Left lung (tissue), 10 donors: ENCODE measurements around the gene UNC119. TPM values are rescaled to one million over a fixed set of nuclear protein-coding genes. Genes with fewer than 3 reads are reported as not detected.

ENCODE experiments used
- ATAC-seq: fragments of 200-7000 bp; cut with Tn5 transposase; one replicate; pipeline ENCODE4 v1.9.1; 2020; ENCODE audit warnings: moderate library complexity
- DNase-seq, 4 donors: peaks; one replicate each; pipeline ENCODE4 v3.0.0-alpha.2; 2013 to 2020
- H3K27ac ChIP-seq, 2 donors: fragments of 200-600 bp; sonication (generic) in 1 of 2; one replicate each; pipeline versions ENCODE4 v1.5.0 to v1.8.0; 2020 to 2021
- H3K27me3 ChIP-seq, 2 donors: fragments of 200-600 bp; sonication (generic) in 1 of 2; one replicate each; pipeline versions ENCODE4 v1.5.0 to v1.8.0; 2020 to 2021
- H3K36me3 ChIP-seq, 2 donors: fragments of 200-600 bp; sonication (generic) in 1 of 2; one replicate each; pipeline versions ENCODE4 v1.5.0 to v1.8.0; 2020 to 2021
- H3K4me1 ChIP-seq, 2 donors: fragments of 200-600 bp; one replicate each; pipeline ENCODE4 v1.8.0; 2021
- H3K4me3 ChIP-seq, 2 donors: fragments of 200-600 bp; sonication (generic) in 1 of 2; one replicate each; pipeline versions ENCODE4 v1.5.0 to v1.8.0; 2020 to 2021; ENCODE audit warnings: mild to moderate bottlenecking in 1 of 2
- H3K9me3 ChIP-seq, 2 donors: fragments of 200-600 bp; sonication (generic) in 1 of 2; one replicate each; pipeline versions ENCODE4 v1.5.0 to v1.8.0; 2020 to 2021
- intact Hi-C, 2 donors: fragments of 100-400 bp; cut with DNase I; formaldehyde crosslinking; loops; one replicate each; pipeline versions ENCODE4 v1.11.2 to v1.14.2; 2022
- polyA plus RNA-seq, 6 donors: library from polyadenylated mRNA; unstranded; fragments of 120-200 nt; gene quantifications; one replicate each; pipeline ENCODE4 v1.2.1, GENCODE V29; 2013; ENCODE audit not compliant: insufficient read length in 6 of 6
- total RNA-seq, 2 donors: library from RNA; stranded (reverse); fragmentation: NEBNext Ultra II Directional; extraction: Animal tissue kit (Norgen Biotek cat#: 25700); gene quantifications; one replicate each; pipeline ENCODE4 v1.2.1, GENCODE V29; 2021
- TF ChIP-seq, protein P1 (sequence below), 2 donors: fragments of 200-600 bp; sonication (generic) in 1 of 2; IDR thresholded peaks; one replicate each; pipeline versions ENCODE4 v1.5.0 to v1.8.0; 2021; ENCODE audit warnings: antibody characterized with exemption in 2 of 2
- donor health status: DM: no; HTN: yes; CAD: no.
- donor health status: DM: no; HTN: no; CAD: no.

The UNC119 gene
- total and polyA plus RNA-seq, 8 donors = 25.7 to 36.7 (median 34.4) TPM

DNA sequence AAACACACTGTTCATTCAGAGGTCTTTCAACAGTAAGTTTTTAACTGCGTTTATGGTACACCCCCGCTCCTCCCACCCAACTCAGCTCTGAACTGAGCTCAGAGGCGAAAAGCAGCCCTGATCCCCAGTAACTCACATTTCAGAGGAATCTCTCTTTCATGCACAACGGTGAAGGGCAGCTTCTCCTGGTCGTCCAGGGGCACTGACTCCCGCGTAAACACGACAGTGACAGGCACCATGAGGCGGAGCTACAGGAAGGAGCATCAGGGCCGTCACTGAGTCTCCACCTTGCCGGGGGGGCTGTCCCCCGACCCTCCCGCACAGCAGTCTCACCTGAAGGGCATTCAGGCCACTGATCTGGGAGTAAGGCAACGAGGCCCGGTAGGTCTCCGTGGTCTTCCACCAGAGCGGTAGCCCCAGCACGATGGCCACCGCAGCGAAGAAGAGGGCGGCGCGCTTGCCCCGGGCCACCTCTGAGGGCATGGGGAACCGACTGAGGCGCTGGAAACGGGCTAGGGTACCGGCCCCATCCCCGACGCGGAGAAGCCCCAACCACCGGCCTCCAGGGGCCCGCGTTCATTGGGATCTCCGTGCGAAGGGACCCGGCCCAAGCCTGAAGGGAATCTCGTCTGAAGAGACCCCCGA lies 18.4 kb upstream of the UNC119 start:
- Histone ChIP-seq H3K9me3 (no peaks in the 10 kb centered on the region), H3K4me1 (peaks cover 7 to 49% of the 10 kb centered on the region in 2 donors), H3K27me3 (no peaks in the 10 kb centered on the region), H3K4me3 (peak overlapping the region; percentile 98 to 99), H3K36me3 (peaks cover 0 to 4% of the 10 kb centered on the region in 2 donors), H3K27ac (peak overlapping the region; percentile 55 to 83)
- TF ChIP-seq, protein P1, sequence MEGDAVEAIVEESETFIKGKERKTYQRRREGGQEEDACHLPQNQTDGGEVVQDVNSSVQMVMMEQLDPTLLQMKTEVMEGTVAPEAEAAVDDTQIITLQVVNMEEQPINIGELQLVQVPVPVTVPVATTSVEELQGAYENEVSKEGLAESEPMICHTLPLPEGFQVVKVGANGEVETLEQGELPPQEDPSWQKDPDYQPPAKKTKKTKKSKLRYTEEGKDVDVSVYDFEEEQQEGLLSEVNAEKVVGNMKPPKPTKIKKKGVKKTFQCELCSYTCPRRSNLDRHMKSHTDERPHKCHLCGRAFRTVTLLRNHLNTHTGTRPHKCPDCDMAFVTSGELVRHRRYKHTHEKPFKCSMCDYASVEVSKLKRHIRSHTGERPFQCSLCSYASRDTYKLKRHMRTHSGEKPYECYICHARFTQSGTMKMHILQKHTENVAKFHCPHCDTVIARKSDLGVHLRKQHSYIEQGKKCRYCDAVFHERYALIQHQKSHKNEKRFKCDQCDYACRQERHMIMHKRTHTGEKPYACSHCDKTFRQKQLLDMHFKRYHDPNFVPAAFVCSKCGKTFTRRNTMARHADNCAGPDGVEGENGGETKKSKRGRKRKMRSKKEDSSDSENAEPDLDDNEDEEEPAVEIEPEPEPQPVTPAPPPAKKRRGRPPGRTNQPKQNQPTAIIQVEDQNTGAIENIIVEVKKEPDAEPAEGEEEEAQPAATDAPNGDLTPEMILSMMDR (IDR thresholded peaks at IDR 0.05) = no peak
- ATAC-seq (peak; percentile 64), DNase-seq (peak in 2 of 4 donors; percentile 44 to 85)
- intact Hi-C loops = no loop called here

DNA sequence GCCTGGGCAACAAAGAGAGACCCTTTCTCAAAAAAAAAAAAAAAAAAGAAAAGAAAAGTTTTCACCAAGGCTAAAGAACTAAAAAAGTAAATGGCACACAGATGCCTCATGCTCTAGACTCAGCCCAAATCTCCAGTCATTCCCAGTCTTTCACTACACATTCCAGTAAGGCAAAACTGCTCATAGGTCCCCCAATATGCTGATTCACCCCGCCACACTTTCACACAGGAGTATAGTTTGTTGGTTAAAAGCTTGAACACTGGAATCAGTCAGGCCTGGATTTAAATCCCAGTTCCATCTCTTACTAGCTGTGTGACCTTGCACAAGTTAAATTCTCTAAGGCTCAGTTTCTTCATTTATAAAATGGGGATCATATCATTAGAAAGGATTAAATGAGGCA lies 17.0 kb upstream of the UNC119 start:
- intact Hi-C loops = no loop called here
- no peaks in the 10 kb centered on the region for H3K27me3 ChIP-seq
- H3K36me3 ChIP-seq = peaks cover 0 to 4% of the 10 kb centered on the region in 2 donors
- H3K4me3 ChIP-seq = peak overlapping the region in 1 of 2 donors; percentile 99
- ATAC-seq (no peak), DNase-seq (no peak)
- H3K4me1 ChIP-seq = peaks cover 7 to 56% of the 10 kb centered on the region in 2 donors
- H3K27ac ChIP-seq = no peak overlapping the region
- TF ChIP-seq, protein P1 (IDR thresholded peaks at IDR 0.05) = no peak
- no peaks in the 10 kb centered on the region for H3K9me3 ChIP-seq

DNA sequence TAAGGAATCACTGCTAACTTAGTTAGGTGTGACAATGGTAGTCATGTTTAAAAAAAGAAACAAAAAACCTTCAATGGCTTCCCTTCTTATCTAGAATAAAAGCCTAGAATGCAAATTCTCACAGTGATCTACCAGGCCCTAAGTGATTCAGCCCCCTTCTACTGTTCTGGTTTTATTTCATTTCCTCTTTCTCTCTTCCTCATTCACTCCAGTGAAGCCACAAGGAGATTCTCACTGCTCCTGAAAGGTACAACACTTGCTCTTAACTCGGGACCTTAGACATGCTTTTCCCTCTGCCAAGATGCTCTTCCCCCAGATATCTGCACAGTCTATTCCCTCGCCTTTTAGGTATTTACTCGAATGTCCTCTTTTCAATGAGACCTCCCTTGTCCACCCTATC lies 15.2 kb upstream of the UNC119 start:
- Histone ChIP-seq H3K27ac (peak overlapping the region in 1 of 2 donors; percentile 16), H3K4me1 (peaks cover 7 to 56% of the 10 kb centered on the region in 2 donors), H3K9me3 (no peaks in the 10 kb centered on the region), H3K36me3 (peaks cover 0 to 19% of the 10 kb centered on the region in 2 donors), H3K27me3 (no peaks in the 10 kb centered on the region), H3K4me3 (no peak overlapping the region)
- intact Hi-C loops = no loop called here
- no peak for DNase-seq
- TF ChIP-seq, protein P1 (IDR thresholded peaks at IDR 0.05) = no peak
- ATAC-seq = no peak

DNA sequence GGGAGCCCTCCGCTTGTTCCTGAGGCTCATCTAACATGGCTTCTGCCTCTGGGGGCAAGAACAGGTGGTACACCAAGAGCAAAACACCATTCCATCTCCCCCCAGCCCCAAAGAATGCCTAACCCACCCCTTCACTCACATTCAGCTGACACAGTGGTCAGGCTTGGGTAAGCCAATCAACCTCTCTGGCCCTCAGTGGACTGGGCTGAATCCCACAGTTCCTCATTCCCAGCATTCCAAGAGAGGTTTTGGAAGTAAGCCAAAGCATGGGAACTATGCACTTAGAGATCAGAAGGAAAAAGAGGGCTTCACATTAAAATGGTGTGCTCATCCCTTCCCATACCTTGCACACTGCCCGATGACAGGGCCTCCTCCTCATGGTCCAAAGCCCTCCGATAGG lies 11.1 kb upstream of the UNC119 start:
- Histone ChIP-seq H3K36me3 (peaks cover 0 to 60% of the 10 kb centered on the region in 2 donors), H3K27ac (no peak overlapping the region)
- no peak for DNase-seq

DNA sequence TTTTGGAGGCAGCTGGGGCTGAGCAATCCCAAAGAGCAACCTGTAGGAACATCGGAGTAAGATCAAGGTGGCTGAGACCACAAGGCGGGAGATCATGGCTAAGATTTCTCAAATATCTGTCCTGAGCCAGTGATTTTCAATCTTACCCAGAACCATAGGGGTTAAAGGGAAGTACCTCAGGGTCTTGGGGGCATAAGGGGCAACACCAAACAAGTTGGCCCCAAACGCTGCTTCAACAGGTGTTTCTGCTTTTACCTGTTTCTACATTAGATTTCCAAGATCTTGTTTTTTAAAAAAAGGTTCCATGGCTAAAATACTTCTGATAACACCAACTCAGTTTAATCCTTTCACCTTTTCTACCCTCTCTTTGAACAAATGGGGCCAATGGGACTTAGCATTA lies 2.6 kb upstream of the UNC119 start:
- Histone ChIP-seq H3K36me3 (peaks cover 0 to 65% of the 10 kb centered on the region in 2 donors), H3K9me3 (no peaks in the 10 kb centered on the region), H3K27me3 (no peaks in the 10 kb centered on the region), H3K4me3 (no peak overlapping the region), H3K4me1 (peaks cover 0 to 25% of the 10 kb centered on the region in 2 donors), H3K27ac (no peak overlapping the region)
- no peak for ATAC-seq
- DNase-seq = no peak
- TF ChIP-seq, protein P1 (IDR thresholded peaks at IDR 0.05) = no peak
- intact Hi-C loops = no loop called here

More for the DNA sequence above, 11.1 kb upstream of the UNC119 start:
- Histone ChIP-seq H3K9me3 (no peaks in the 10 kb centered on the region), H3K4me3 (no peak overlapping the region), H3K27me3 (no peaks in the 10 kb centered on the region), H3K4me1 (peaks cover 0 to 24% of the 10 kb centered on the region in 2 donors)
- intact Hi-C loops = no loop called here
- ATAC-seq = peak; percentile 67
- TF ChIP-seq, protein P1 (IDR thresholded peaks at IDR 0.05) = no peak
